ENCODE measurements around the gene IGF1R.

The IGF1R gene

DNA sequence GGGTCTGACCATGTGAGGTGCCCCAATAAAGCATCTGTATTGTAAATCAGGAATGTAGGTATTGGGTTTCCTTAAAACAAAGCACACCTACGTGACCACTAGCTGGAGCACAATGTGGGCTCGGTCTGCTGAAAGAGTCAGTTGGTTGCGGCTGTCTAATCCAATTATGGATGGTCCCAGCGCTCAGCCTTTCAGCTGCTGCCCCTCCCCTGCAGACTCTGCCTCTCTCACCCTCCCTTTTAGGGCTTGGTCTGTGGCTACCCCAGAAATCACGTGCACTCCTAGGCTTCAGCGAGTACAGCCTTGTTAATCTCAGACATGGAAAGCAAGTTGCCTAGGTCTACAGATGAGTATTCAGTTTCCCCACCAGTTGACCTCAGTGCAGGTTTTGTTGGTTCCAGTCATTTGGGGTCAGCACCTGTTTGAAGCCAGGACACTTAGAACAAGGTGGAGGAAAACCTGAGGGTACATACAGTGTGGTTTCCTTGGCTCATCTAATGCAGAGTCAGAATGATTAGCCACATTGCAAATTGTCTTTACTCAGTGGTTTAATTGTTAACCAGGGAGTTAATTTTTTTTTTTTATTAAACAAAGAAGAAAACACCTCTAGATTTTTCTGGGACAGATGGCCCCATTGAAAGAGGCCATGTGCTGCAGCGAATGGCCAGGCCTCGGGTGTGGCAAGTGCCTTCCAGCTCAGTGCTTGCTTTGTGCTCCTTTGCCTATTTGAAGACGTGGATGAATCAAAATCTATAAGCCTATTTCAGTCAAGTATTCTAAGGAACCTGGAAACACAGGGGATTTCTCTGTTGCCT, 137.7 kb downstream of the IGF1R start:
- Histone ChIP-seq H3K4me3 (ENCODE audit: low read length) (no peak overlapping the region), H3K27ac (ENCODE audit: low read length) (no peak overlapping the region), H3K36me3 (ENCODE audit: control insufficient read depth, insufficient read depth, low read length) (no peaks in the 10 kb centered on the region), H3K27me3 (ENCODE audit: control insufficient read depth, insufficient read depth, low read length) (no peaks in the 10 kb centered on the region), H3K9me3 (ENCODE audit: control insufficient read depth, insufficient read depth, low read length) (no peaks in the 10 kb centered on the region), H3K4me1 (ENCODE audit: control insufficient read depth, insufficient read depth, low read length) (peaks cover 8% of the 10 kb centered on the region; the same call in 1 of the 2 replicates)
- no peak for DNase-seq (ENCODE audit: low read depth, low spot score)
- no CpG with 5 or more reads among the region's 9 CpGs for WGBS (ENCODE audit: insufficient coverage, insufficient read length)

DNA sequence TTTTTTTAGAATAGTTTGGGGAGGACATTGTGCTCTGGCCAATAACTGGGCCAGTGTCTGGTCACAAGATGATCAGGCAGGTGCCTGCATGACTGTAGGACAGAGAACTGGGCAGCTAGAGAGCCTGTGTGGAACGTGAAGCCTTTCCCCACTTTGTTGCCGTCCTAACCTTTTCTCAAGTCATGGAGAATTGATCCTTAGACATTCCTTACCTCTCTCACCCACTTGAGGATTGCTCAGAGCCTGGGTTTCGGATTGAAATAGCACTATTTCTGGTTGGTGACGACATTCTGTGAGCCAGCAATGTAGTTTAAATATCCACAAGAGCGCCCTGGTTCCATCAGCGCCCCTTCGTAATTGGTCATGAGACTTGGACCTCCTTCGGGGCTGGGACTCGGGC, 138.4 kb downstream of the IGF1R start:
- DNase-seq (ENCODE audit: low read depth, low spot score), result no peak
- Histone ChIP-seq H3K36me3 (ENCODE audit: control insufficient read depth, insufficient read depth, low read length) (no peaks in the 10 kb centered on the region), H3K27ac (ENCODE audit: low read length) (no peak overlapping the region), H3K4me1 (ENCODE audit: control insufficient read depth, insufficient read depth, low read length) (peaks cover 8% of the 10 kb centered on the region; the same call in 1 of the 2 replicates), H3K27me3 (ENCODE audit: control insufficient read depth, insufficient read depth, low read length) (no peaks in the 10 kb centered on the region), H3K4me3 (ENCODE audit: low read length) (no peak overlapping the region), H3K9me3 (ENCODE audit: control insufficient read depth, insufficient read depth, low read length) (no peaks in the 10 kb centered on the region)
- no CpG with 5 or more reads among the region's 9 CpGs for WGBS (ENCODE audit: insufficient coverage, insufficient read length)

DNA sequence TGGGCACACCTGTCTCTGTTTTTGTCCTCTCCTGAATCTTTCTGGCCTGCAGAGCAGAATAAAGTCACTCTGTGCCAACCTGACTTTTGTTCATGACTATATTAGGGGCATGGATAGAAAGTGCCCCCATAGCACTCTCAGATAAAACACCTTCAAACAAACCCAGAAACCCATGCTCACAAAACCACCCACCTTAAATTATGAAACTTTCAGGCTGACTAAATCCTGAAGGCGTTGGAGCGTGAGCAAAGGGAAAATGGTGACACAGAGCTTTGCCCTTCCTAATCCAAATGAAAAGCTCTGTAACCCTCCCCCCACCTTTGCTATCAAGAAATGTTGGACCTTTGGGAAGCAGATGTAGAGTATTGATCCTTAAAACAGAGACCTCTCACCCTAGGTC, 138.9 kb downstream of the IGF1R start:
- Histone ChIP-seq H3K9me3 (ENCODE audit: control insufficient read depth, insufficient read depth, low read length) (no peaks in the 10 kb centered on the region), H3K27me3 (ENCODE audit: control insufficient read depth, insufficient read depth, low read length) (no peaks in the 10 kb centered on the region), H3K27ac (ENCODE audit: low read length) (no peak overlapping the region), H3K36me3 (ENCODE audit: control insufficient read depth, insufficient read depth, low read length) (no peaks in the 10 kb centered on the region), H3K4me3 (ENCODE audit: low read length) (no peak overlapping the region), H3K4me1 (ENCODE audit: control insufficient read depth, insufficient read depth, low read length) (peaks cover 8% of the 10 kb centered on the region; the same call in 1 of the 2 replicates)
- WGBS (ENCODE audit: insufficient coverage, insufficient read length), result no CpG with 5 or more reads among the region's 2 CpGs
- no peak for DNase-seq (ENCODE audit: low read depth, low spot score)

DNA sequence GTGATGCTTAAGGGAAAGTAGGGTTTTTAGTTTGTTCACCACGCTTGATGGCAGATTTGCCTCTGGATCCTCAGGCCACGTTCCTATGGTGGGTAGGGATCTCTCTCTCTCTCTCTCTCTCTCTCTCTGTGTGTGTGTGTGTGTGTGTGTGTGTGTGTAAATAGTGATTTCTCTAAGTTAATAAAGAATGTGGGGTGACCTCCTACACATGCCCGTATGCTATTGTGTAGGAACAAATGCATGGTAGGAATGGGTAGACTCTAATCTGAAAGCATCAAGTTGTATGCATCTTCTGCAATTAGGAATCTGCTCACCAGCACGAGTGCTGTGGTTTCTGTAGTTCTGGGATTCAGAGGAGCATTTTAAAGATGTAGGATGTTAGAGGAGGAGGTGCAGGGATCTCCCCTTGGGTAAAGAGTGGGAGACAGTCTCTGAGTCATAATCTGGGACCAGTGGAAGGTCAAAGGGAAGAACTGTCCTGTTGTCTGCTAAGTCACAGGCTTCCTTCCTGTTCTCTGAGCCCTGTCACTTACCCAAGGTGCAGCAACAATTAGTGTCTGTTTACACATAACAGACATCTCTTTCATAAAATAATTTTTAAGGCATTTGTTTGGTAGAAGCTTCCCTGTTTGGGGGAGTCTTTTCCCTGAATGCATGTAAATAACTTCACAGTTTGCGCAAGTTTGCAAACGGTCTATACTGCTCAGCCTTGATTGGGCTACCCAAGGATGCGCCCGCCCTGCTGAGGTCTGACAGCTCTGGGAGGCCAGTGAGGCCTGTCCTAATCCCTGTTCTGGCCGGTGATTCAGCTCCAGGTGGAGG, 139.8 kb downstream of the IGF1R start:
- no peak overlapping the region for H3K27ac ChIP-seq (ENCODE audit: low read length)
- H3K4me1 ChIP-seq (ENCODE audit: control insufficient read depth, insufficient read depth, low read length), result peaks cover 8% of the 10 kb centered on the region; the same call in 1 of the 2 replicates
- no peaks in the 10 kb centered on the region for H3K9me3 ChIP-seq (ENCODE audit: control insufficient read depth, insufficient read depth, low read length)
- H3K36me3 ChIP-seq (ENCODE audit: control insufficient read depth, insufficient read depth, low read length), result no peaks in the 10 kb centered on the region
- WGBS (ENCODE audit: insufficient coverage, insufficient read length), result no CpG with 5 or more reads among the region's 9 CpGs
- H3K4me3 ChIP-seq (ENCODE audit: low read length), result no peak overlapping the region
- DNase-seq (ENCODE audit: low read depth, low spot score), result no peak
- no peaks in the 10 kb centered on the region for H3K27me3 ChIP-seq (ENCODE audit: control insufficient read depth, insufficient read depth, low read length)

DNA sequence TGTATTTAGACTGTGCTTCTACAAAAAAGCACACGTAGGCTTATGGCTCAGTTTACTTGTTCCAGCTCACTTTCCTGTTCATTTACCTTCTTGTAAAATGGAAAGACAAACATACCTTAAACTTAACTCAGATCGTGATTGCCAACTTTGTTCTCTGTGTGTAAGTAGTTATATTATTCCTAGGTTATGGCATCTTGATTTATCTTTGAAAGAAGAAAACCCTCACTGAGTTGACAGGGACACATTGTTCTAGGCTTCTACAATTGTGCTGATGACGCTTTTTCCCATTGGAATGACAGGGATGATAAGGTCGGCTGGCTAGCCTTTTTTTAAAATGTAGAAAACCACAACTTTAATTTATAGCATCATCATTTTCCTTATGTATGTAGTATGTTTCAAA, 140.7 kb downstream of the IGF1R start:
- DNase-seq (ENCODE audit: low read depth, low spot score), result no peak
- no CpG with 5 or more reads among the region's 4 CpGs for WGBS (ENCODE audit: insufficient coverage, insufficient read length)
- no peak overlapping the region for H3K27ac ChIP-seq (ENCODE audit: low read length)

DNA sequence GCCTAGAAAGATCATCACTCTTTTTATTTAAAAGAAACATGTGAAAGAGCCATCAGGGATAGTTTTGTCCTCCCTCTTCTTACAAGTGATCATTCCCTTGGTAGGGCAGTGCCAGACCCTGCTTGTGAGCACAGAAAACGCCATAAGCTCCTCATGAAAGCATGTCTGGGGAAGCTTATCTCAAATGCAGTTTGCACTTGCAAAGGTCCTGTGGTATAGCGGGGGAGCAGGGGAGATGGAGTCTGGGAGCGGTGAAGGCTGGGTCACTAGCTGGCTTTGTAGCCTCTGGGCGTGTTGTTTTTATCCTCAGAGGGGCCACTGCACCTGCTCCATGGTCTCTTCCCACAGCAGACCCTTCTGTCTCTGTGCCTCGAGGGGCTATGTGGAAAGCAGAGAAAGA, 141.9 kb downstream of the IGF1R start:
- H3K4me3 ChIP-seq (ENCODE audit: low read length), result no peak overlapping the region
- no peaks in the 10 kb centered on the region for H3K36me3 ChIP-seq (ENCODE audit: control insufficient read depth, insufficient read depth, low read length)
- H3K9me3 ChIP-seq (ENCODE audit: control insufficient read depth, insufficient read depth, low read length), result no peaks in the 10 kb centered on the region
- H3K4me1 ChIP-seq (ENCODE audit: control insufficient read depth, insufficient read depth, low read length), result peaks cover 8% of the 10 kb centered on the region; the same call in 1 of the 2 replicates
- WGBS (ENCODE audit: insufficient coverage, insufficient read length), result no CpG with 5 or more reads among the region's 5 CpGs
- no peaks in the 10 kb centered on the region for H3K27me3 ChIP-seq (ENCODE audit: control insufficient read depth, insufficient read depth, low read length)
- no peak overlapping the region for H3K27ac ChIP-seq (ENCODE audit: low read length)
- no peak for DNase-seq (ENCODE audit: low read depth, low spot score)

More for the DNA sequence above, 140.7 kb downstream of the IGF1R start:
- Histone ChIP-seq H3K4me1 (ENCODE audit: control insufficient read depth, insufficient read depth, low read length) (peaks cover 8% of the 10 kb centered on the region; the same call in 1 of the 2 replicates), H3K27me3 (ENCODE audit: control insufficient read depth, insufficient read depth, low read length) (no peaks in the 10 kb centered on the region), H3K4me3 (ENCODE audit: low read length) (no peak overlapping the region), H3K36me3 (ENCODE audit: control insufficient read depth, insufficient read depth, low read length) (no peaks in the 10 kb centered on the region), H3K9me3 (ENCODE audit: control insufficient read depth, insufficient read depth, low read length) (no peaks in the 10 kb centered on the region)

DNA sequence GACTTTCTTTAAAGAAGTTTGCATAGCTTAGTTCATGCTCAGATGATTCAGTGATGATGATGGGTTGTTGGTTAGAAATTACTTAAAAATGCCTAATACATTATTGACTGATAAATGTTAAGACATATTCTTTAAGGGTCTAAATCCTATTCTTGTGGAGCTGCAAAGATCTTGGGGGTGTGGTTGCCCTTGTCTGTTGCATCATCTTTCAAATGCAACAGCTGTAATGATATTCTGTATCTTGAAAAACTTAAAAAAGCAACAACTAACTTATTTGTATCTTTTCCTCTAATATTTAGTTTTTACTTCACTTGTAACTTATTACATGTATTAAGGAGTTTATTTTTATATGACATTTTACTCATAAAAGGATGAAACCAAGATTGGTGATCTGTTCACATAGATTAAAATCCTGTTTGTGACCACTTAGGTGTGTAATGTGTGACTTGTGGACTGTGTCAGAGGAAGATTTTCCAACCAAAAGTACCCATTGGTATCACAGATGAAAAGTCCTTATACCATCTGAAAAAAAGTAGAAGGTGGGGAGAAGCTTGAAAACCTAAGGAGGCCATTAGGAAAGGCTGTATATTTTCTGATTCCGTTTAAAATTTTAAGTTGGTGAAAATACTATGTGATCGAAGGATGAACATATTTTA, 142.8 kb downstream of the IGF1R start:
- Histone ChIP-seq H3K9me3 (ENCODE audit: control insufficient read depth, insufficient read depth, low read length) (no peaks in the 10 kb centered on the region), H3K27ac (ENCODE audit: low read length) (no peak overlapping the region), H3K27me3 (ENCODE audit: control insufficient read depth, insufficient read depth, low read length) (no peaks in the 10 kb centered on the region), H3K36me3 (ENCODE audit: control insufficient read depth, insufficient read depth, low read length) (no peaks in the 10 kb centered on the region), H3K4me1 (ENCODE audit: control insufficient read depth, insufficient read depth, low read length) (peaks cover 7% of the 10 kb centered on the region), H3K4me3 (ENCODE audit: low read length) (no peak overlapping the region)
- DNase-seq (ENCODE audit: low read depth, low spot score), result no peak
- WGBS (ENCODE audit: insufficient coverage, insufficient read length), result no CpG with 5 or more reads among the region's 2 CpGs

DNA sequence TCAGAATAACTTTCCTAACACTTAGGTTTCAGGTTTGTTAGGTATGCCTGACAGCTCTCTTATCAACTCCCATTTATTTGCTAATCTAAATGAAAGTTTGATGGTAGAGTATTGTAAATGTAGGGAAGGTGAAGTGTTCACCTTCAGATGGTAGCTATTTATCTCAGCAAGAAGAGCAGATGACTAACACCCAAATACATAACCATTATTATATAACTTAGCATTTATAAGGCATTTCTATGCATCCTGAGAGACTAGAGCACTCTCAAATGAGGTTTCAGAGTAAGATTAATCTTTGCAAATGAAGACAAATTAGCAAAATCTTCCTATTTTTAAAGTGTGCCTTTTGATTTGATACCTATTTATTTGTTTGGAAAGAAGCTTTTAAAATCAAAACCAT, 143.8 kb downstream of the IGF1R start:
- Histone ChIP-seq H3K9me3 (ENCODE audit: control insufficient read depth, insufficient read depth, low read length) (no peaks in the 10 kb centered on the region), H3K36me3 (ENCODE audit: control insufficient read depth, insufficient read depth, low read length) (no peaks in the 10 kb centered on the region), H3K27me3 (ENCODE audit: control insufficient read depth, insufficient read depth, low read length) (no peaks in the 10 kb centered on the region), H3K27ac (ENCODE audit: low read length) (no peak overlapping the region), H3K4me1 (ENCODE audit: control insufficient read depth, insufficient read depth, low read length) (peaks cover 8% of the 10 kb centered on the region), H3K4me3 (ENCODE audit: low read length) (no peak overlapping the region)
- no peak for DNase-seq (ENCODE audit: low read depth, low spot score)

DNA sequence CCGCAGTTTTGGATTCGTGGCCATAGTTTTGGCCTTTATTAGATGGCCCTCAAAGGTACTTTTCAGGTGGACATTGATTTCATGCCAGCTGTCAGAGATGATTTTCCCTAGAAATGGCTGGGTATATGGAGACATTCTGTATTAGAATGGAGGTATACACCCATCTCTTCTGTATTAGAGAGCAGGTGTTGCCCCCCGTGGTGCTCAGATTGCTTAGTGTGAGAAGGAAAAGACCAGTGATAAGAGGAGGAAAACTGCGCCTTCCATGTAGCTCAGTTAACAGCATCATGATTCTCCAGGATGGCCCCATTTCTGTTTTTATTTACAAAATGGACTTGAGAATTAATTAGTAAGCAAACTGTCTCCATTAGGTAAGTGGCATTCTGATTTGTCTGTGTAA, 145.9 kb downstream of the IGF1R start:
- WGBS (ENCODE audit: insufficient coverage, insufficient read length), result no CpG with 5 or more reads among the region's 4 CpGs
- Histone ChIP-seq H3K4me1 (ENCODE audit: control insufficient read depth, insufficient read depth, low read length) (peaks cover 6% of the 10 kb centered on the region), H3K27me3 (ENCODE audit: control insufficient read depth, insufficient read depth, low read length) (no peaks in the 10 kb centered on the region), H3K4me3 (ENCODE audit: low read length) (no peak overlapping the region), H3K36me3 (ENCODE audit: control insufficient read depth, insufficient read depth, low read length) (no peaks in the 10 kb centered on the region), H3K9me3 (ENCODE audit: control insufficient read depth, insufficient read depth, low read length) (no peaks in the 10 kb centered on the region), H3K27ac (ENCODE audit: low read length) (no peak overlapping the region)
- DNase-seq (ENCODE audit: low read depth, low spot score), result no peak

DNA sequence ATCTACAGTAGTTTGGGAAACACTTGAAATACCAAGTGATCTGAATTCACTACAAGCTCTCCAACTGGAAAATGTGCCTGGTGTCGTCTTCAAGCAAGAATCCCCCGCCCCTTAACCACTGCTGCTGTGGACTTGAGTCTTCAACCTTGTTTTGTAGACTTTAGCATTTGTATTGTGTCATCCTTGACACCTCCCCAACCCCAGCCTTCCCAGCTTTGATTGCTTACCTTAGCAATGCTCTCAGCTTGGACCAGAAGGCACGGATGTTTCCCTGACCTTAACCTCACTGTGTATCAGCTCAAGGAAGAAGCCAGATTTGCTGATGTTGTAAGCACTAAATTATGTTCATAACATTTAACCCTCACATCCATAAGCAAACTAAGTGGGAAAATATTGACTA, 146.4 kb downstream of the IGF1R start:
- Histone ChIP-seq H3K9me3 (ENCODE audit: control insufficient read depth, insufficient read depth, low read length) (no peaks in the 10 kb centered on the region), H3K4me3 (ENCODE audit: low read length) (no peak overlapping the region), H3K36me3 (ENCODE audit: control insufficient read depth, insufficient read depth, low read length) (no peaks in the 10 kb centered on the region), H3K27me3 (ENCODE audit: control insufficient read depth, insufficient read depth, low read length) (no peaks in the 10 kb centered on the region), H3K4me1 (ENCODE audit: control insufficient read depth, insufficient read depth, low read length) (peaks cover 6% of the 10 kb centered on the region), H3K27ac (ENCODE audit: low read length) (no peak overlapping the region)
- DNase-seq (ENCODE audit: low read depth, low spot score), result no peak
- no CpG with 5 or more reads among the region's 3 CpGs for WGBS (ENCODE audit: insufficient coverage, insufficient read length)
